HUDEP-2 (cell line): ENCODE data around the gene TEX50.
"Not testable (repeated sequence)": the region's sequence is repeated elsewhere in the genome, so short reads cannot be mapped to it uniquely, and the experiment has no call there.

ENCODE experiments used
- DNase-seq, 76 experiments: peaks; one replicate each; lab custom pipeline; 2025; ENCODE audit not compliant: unreplicated experiment in 76 of 76; lab: John Stamatoyannopoulos, UW

TEX50 gene

DNA sequence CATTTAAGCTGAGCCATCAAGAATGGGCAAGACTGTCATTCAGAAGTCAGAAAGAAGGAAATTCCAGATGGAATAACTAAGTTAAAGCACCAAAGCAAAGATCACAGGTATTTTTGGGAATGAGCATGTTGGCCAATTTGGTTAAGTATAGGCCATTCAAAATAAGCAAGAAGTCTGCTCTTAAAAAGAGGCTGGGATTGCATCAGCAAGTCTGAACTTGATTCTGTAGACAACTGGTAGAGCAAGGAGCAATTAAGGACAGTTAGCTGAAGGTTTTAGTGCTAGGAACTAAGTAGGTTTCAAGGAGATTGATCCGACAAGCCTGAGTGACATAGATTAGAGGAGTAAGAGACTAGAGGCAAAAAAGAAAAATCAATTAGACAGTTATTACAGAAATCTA is 26.1 kb downstream of the TEX50 start:
- DNase-seq, result no peak

DNA sequence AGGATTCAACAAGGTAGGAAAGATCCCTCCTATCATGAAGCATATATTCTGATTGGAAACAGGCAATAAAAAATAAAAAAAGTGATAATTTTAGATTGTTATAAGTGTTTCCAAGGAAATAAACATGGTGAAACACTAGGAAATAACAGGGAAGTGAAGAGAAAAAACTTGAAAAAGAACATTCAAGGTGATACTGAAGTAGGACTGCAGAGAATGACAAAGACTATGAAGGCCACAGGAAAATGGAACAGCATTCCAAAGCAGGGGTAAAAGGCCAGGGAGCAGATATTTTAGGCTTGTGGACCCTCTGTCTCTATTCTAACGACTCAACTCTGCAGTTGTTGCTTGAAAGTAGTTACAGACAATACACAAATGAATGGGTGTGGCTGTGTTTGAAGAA is 26.6 kb downstream of the TEX50 start:
- no peak for DNase-seq

DNA sequence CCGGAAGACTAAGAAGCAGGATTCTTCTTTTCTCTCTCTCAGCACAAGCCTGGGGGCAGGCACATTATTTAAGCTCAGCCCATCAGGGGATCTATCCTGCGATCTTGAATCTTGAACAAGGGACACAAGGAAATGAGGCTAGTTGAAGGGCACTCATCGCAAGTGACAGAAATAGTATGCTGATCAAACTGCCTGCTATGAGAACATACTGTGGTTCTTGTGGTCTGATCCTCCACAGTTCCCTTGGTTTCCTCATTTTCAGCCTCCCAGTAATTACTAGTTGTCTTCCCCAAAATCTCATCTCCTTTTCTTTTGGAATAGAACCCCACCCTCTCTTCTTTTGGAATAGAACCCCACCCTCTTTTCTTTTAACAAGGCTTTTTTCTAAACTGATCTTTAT is 28.0 kb downstream of the TEX50 start:
- DNase-seq, result no peak

DNA sequence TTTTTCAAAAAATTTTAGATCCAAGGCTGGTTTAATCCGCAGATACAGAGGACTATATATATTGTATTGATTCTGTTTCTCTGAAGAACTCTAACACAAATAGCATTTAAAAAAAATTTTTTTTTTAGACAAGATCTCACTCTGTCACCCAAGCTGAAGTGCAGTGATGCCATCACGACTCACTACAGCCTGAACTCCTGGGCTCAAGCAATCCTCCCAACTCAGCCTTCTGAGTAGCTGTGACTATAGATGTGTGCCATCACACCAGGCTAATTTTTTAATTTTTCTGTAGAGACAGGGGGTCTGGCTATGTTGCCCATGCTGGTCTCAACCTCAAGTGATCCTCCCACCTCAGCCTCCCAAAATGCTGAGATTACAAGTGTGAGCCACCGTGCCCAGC is 31.5 kb downstream of the TEX50 start:
- DNase-seq, result no peak

DNA sequence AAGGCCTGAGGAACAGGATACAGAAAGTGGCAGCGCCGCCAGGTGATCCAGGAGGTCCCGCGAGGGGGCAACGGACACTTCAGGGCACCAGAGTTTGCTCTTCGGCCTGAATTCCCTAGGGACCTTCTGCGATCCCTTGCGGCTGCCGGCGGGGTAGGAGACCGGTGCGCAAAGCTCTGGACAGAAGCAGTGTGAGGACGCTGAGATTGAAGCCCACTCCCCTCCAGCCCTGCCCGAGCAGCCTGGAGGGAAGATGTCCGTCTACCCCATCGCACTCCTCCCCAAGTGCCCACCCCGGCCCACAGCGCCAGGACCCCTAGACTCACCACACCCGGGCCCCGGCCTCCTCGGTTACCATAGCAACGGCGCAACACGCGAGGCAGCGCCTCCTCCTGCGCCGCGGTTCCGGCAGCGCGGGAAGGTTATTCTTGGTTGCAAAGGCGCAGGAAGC is 34.4 kb downstream of the TEX50 start, which contains the start of gene ANKRD45:
Gene ANKRD45 (minus strand): TSS at position 361 of the 451 bp plus-strand sequence. CDS start 10,433 bp downstream, outside the sequence.
- peak in 7 of 76 experiments; percentile 3 to 39 (median 29) for DNase-seq

DNA sequence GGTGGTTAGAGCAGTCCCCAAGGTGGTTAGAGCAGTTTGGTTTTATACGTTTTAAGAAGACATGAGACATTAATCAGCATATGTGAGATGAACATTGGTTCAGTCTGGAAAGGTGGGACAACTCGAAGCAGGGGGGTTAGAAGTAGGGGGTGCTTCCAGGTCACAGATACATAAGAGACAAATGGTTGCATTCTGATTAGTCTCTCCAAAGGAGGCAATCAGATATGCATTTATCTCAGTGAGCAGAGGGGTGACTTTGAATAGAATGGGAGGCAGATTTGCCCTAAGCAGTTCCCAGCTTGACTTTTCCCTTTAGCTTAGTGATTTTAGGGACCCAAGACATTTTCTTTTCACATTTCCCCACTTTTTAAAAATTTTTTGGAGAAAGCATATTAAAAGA is 39.4 kb downstream of the TEX50 start:
- DNase-seq, result peak in 1 of 76 experiments; percentile 22

DNA sequence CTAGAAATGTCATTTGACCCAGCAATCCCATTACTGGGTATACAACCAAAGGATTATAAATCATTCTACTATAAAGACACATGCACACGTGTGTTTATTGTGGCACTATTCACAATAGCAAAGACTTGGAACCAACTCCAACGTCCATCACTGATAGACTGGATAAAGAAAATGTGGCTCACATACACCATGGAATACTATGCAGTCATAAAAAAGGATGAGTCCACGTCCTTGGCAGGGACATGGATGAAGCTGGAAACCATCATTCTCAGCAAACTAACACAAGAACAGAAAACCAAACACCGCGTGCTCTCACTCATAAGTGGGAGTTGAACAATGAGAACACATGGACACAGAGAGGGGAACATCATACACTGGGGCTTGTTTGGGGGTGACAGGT is 45.0 kb downstream of the TEX50 start:
- not testable (repeated sequence) for DNase-seq

DNA sequence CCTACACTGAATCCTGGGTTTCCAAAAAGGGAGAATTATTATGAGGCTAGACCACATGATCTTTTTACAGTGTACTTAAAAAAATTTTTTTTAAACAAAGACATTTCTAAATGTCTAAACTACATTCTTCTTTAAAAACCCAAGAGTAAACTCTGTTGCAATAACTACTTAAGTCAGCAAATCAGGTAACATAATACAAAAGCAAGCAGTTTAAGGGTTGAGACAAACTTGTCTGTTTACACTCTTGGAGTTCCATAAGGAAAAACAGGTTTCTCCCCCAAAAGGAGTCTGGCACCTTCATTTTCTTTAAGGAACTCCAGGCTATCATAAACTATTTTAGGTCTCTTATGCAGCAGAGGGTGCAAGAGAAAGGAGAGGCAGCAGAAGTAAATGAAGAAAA is 47.0 kb downstream of the TEX50 start:
- no peak for DNase-seq

DNA sequence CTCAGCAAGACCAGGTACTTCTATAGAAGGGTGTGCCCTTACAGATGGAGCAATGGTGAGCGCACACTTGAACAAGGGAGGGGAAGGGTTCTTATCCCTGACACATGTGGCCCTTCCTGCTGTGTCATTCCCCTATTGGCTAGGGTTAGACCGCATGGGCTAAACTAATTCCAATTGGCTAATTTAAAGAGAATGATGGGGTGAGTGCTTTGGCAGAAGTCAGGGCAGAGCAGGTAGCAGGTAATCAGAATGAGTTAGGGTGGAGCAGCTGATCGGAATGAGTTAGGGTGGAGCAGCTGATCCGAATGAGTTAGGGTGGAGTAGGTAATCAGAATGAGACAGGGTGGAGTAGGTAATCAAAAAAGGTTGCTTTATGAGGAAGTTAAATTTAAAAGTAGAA is 48.7 kb downstream of the TEX50 start:
- peak in 3 of 76 experiments; percentile 5 to 13 (median 7) for DNase-seq

DNA sequence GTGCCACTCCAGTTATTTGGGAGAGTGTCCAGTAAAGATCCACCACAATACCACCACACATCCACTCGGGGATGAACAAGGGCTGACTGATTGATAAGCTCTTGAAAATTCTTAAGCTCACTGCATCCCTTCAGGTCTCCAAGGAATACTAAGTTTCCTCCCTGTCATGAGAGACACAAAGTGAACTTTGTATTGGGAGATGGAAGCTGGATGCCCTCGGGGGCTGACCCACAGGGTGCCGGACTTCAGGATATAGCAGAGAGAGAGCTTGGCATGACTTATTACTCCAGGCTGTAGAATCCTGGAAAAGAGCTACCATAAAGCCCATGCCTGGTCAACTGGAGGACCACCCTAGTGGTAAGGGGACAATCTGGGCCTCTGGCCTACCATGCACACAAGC is 50.0 kb downstream of the TEX50 start:
- DNase-seq, result not testable (repeated sequence)
